AG04450 (cell line): Measurements from ENCODE around the gene UBALD1. TPM values are rescaled to one million over a fixed set of nuclear protein-coding genes. Genes with fewer than 3 reads are reported as not detected.

ENCODE experiments used
- CTCF ChIA-PET: fragments of 300-600, 350-600 bp; formaldehyde crosslinking; extraction: SDS; loops from one replicate; lab custom pipeline; 2022; ENCODE audit warnings: antibody characterized with exemption, inconsistent platforms; lab: Charles Lee
- POLR2A ChIA-PET: fragments of 350-600 bp; formaldehyde crosslinking; extraction: SDS; loops from one replicate; lab custom pipeline; 2021; ENCODE audit warnings: antibody characterized with exemption, inconsistent platforms; lab: Yijun Ruan, JAX
- DNase-seq: peaks from one replicate; pipeline ENCODE4 v3.0.0-alpha.2; 2011; ENCODE audit warnings: low read depth, low spot score
- H3K27ac ChIP-seq: one replicate; pipeline ENCODE4 v1.5.1; 2012; ENCODE audit warnings: low read depth, low read length, control low read depth
- H3K27me3 ChIP-seq: one replicate; pipeline ENCODE4 v1.6.0; 2012; ENCODE audit warnings: low read length; ENCODE audit not compliant: control insufficient read depth, insufficient read depth
- H3K4me3 ChIP-seq: 2 replicates; pipeline ENCODE4 v1.5.1; 2011; ENCODE audit warnings: mild to moderate bottlenecking, low read depth, low read length, control low read depth
- H3K9me3 ChIP-seq: 2 replicates; pipeline ENCODE4 v1.5.1; 2012; ENCODE audit warnings: low read length; ENCODE audit not compliant: control insufficient read depth, insufficient read depth
- CTCF ChIP-seq: IDR thresholded peaks from 2 replicates; pipeline ENCODE4 v1.5.1; 2011; ENCODE audit warnings: low read depth, low read length, control low read depth, inconsistent platforms
- polyA plus RNA-seq: library from polyadenylated mRNA; depleted of rRNA; stranded (reverse); fragments of >200 nt; gene quantifications from 2 replicates; pipeline ENCODE4 v1.2.3, GENCODE V29; 2011

UBALD1 gene
- polyA plus RNA-seq, 1 experiment = 4.1 TPM

- DNase-seq = no peak
- CTCF ChIA-PET = no interaction called here
Observed at GRCh38 chr16:4655801-4656200, 41.1 kb upstream of the UBALD1 start.

DNA sequence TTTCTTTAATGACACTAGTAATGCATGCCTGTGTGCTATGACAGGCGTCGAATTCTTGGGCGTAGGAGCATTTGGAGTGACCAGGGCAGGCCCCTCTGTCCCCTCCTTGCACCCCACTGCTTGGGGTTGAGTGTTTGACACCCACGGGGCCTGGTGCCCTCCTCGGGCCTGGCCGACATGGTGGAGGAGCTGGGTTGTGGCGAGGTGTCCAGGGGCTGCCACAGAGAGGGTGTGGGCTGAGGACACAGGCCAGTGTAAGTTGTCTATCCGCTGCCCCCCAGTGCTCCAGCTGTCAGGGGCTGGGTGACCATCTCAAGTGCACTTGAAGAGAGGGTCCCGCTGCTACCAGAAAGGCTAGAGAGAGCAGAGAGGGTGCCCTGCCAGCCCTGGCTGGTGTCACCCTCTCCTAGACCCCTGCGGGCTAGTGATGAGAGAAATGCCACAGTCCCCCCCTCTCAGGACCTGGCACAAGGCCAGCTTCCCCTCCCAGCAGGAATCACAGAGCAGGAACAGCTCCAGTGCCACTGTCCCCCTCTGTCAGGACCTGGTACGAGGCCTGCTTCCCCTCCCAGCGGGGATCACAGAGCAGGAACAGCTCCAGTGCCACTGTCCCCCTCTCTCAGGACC is 40.4 kb upstream of the UBALD1 start:
- CTCF ChIA-PET = no interaction called here
- no peak for DNase-seq
- H3K27ac ChIP-seq = no peak overlapping the region
- no peaks in the 10 kb centered on the region for H3K9me3 ChIP-seq
- no peak overlapping the region for H3K4me3 ChIP-seq
- H3K27me3 ChIP-seq = no peaks in the 10 kb centered on the region
- POLR2A ChIA-PET = no interaction called here
- no peak for TF ChIP-seq CTCF

More at GRCh38 chr16:4655801-4656200, 41.1 kb upstream of the UBALD1 start:
- no peak for TF ChIP-seq CTCF
- no peaks in the 10 kb centered on the region for H3K27me3 ChIP-seq
- H3K4me3 ChIP-seq = no peak overlapping the region
- no peak overlapping the region for H3K27ac ChIP-seq
- H3K9me3 ChIP-seq = no peaks in the 10 kb centered on the region
- POLR2A ChIA-PET = no interaction called here

- Histone ChIP-seq H3K4me3 (no peak overlapping the region), H3K27ac (no peak overlapping the region), H3K27me3 (no peaks in the 10 kb centered on the region), H3K9me3 (no peaks in the 10 kb centered on the region)
- ChIA-PET POLR2A (no interaction called here), CTCF (interaction anchor here (0.6 kb wide), 1 partner anchor 10 kb away, joined by 3 read pairs; no protein-coding TSS in a partner anchor)
- no peak for TF ChIP-seq CTCF
- no peak for DNase-seq
Observed at GRCh38 chr16:4654011-4654963, 39.6 kb upstream of the UBALD1 start.

- Histone ChIP-seq H3K27ac (no peak overlapping the region), H3K4me3 (no peak overlapping the region), H3K9me3 (peaks cover 9% of the 10 kb centered on the region; the same call in 1 of the 2 replicates), H3K27me3 (no peaks in the 10 kb centered on the region)
- no peak for TF ChIP-seq CTCF
- no peak for DNase-seq
- ChIA-PET POLR2A (no interaction called here), CTCF (no interaction called here)
Observed at GRCh38 chr16:4652561-4652960, 37.9 kb upstream of the UBALD1 start.

- ChIA-PET POLR2A (no interaction called here), CTCF (no interaction called here)
- Histone ChIP-seq H3K27ac (no peak overlapping the region), H3K9me3 (peaks cover 14% of the 10 kb centered on the region; the same call in 1 of the 2 replicates), H3K4me3 (no peak overlapping the region), H3K27me3 (no peaks in the 10 kb centered on the region)
- no peak for TF ChIP-seq CTCF
- no peak for DNase-seq
Observed at GRCh38 chr16:4651827-4652226, 37.1 kb upstream of the UBALD1 start.
